Uterus (tissue), 4 donors: ENCODE results near the gene GRIN1. TPM values are rescaled to one million over a fixed set of nuclear protein-coding genes. Genes with fewer than 3 reads are reported as not detected.

Experiments
- DNase-seq, 2 donors: peaks; one replicate each; pipeline ENCODE4 v3.0.0-alpha.2; 2019 to 2020
- H3K27ac ChIP-seq, 2 donors: fragments of 200-600 bp; sonication (generic); 1 replicate in 1 of 2; 2 replicates in 1 of 2; pipeline ENCODE4 v1.5.1; 2016 to 2018
- H3K27me3 ChIP-seq, 2 donors: fragments of 200-600 bp; sonication (generic); one replicate each; pipeline ENCODE4 v1.5.1; 2018 to 2019; ENCODE audit warnings: control low read depth in 1 of 2
- H3K36me3 ChIP-seq, 2 donors: fragments of 200-600 bp; sonication (generic); one replicate each; pipeline ENCODE4 v1.5.1; 2019; ENCODE audit warnings: control low read depth in 1 of 2
- H3K4me1 ChIP-seq, 2 donors: fragments of 200-600 bp; sonication (generic); one replicate each; pipeline ENCODE4 v1.5.1; 2018 to 2019; ENCODE audit warnings: control low read depth in 1 of 2
- H3K4me3 ChIP-seq, 2 donors: fragments of 200-600 bp; sonication (generic); 1 replicate in 1 of 2; 2 replicates in 1 of 2; pipeline ENCODE4 v1.5.1; 2018 to 2019; ENCODE audit warnings: mild to moderate bottlenecking in 1 of 2
- H3K9me3 ChIP-seq, 2 donors: fragments of 200-600 bp; sonication (generic); one replicate each; pipeline ENCODE4 v1.5.1; 2019; ENCODE audit warnings: control low read depth in 1 of 2
- CTCF ChIP-seq, 4 experiments: fragments of 200-600 bp in 2 of 4; fragments of 450-650 bp in 2 of 4; sonication (generic) in 2 of 4; IDR thresholded peaks; one replicate each; pipeline ENCODE4 v1.5.1; 2016 to 2019; ENCODE audit warnings: antibody characterized with exemption in 4 of 4, mild to moderate bottlenecking in 2 of 4, moderate library complexity in 1 of 4
- POLR2A ChIP-seq, 2 donors: fragments of 450-650 bp; IDR thresholded peaks; one replicate each; pipeline ENCODE4 v1.6.1; 2016; ENCODE audit warnings: antibody characterized with exemption in 2 of 2, mild to moderate bottlenecking in 1 of 2, moderate library complexity in 1 of 2
- intact Hi-C: fragments of 100-400 bp; cut with DNase I; formaldehyde crosslinking; loops from one replicate; pipeline ENCODE4 v1.15.1; 2023; ENCODE audit warnings: low total_unique reads
- total RNA-seq, 4 donors: library from RNA; depleted of rRNA in 3 of 4; stranded (reverse); fragments of >200 nt in 3 of 4; gene quantifications; one replicate each; pipeline versions ENCODE4 v1.1.0 to v1.2.4, GENCODE V29; 2014 to 2023
- donor health status: DM: yes; HTN: yes; CAD: no.

Gene GRIN1
- total RNA-seq, 4 donors from 2014 or later, result not detected

GRCh38 chr9:137191691-137192447 is 52.9 kb downstream of the GRIN1 start:
- Histone ChIP-seq H3K4me1 (peaks cover 7 to 16% of the 10 kb centered on the region in 2 donors), H3K27ac (no peak overlapping the region), H3K27me3 (no peaks in the 10 kb centered on the region), H3K9me3 (no peaks in the 10 kb centered on the region), H3K4me3 (no peak overlapping the region), H3K36me3 (no peaks in the 10 kb centered on the region)
- TF ChIP-seq POLR2A (IDR thresholded peaks at IDR 0.05) (no peak), CTCF (IDR thresholded peaks at IDR 0.05) (no peak)
- DNase-seq, result no peak
- intact Hi-C loops, result no loop called here

GRCh38 chr9:137192448-137192780 is 53.5 kb downstream of the GRIN1 start:
- H3K27ac ChIP-seq, result no peak overlapping the region
- intact Hi-C loops, result no loop called here
- no peaks in the 10 kb centered on the region for H3K36me3 ChIP-seq
- no peak for DNase-seq
- H3K27me3 ChIP-seq, result no peaks in the 10 kb centered on the region
- TF ChIP-seq POLR2A (IDR thresholded peaks at IDR 0.05), result no peak
- no peak for TF ChIP-seq CTCF (IDR thresholded peaks at IDR 0.05)
- H3K4me3 ChIP-seq, result no peak overlapping the region
- no peaks in the 10 kb centered on the region for H3K9me3 ChIP-seq
- H3K4me1 ChIP-seq, result peaks cover 5 to 10% of the 10 kb centered on the region in 2 donors

GRCh38 chr9:137192859-137193258 is 53.9 kb downstream of the GRIN1 start:
- Histone ChIP-seq H3K4me1 (peaks cover 5 to 9% of the 10 kb centered on the region in 2 donors), H3K4me3 (no peak overlapping the region), H3K36me3 (no peaks in the 10 kb centered on the region), H3K27ac (no peak overlapping the region), H3K27me3 (no peaks in the 10 kb centered on the region), H3K9me3 (no peaks in the 10 kb centered on the region)
- intact Hi-C loops, result no loop called here
- no peak for TF ChIP-seq POLR2A (IDR thresholded peaks at IDR 0.05)
- no peak for TF ChIP-seq CTCF (IDR thresholded peaks at IDR 0.05)
- DNase-seq, result no peak

GRCh38 chr9:137193771-137194170 is 54.8 kb downstream of the GRIN1 start:
- H3K4me3 ChIP-seq, result no peak overlapping the region
- no peak overlapping the region for H3K27ac ChIP-seq
- TF ChIP-seq POLR2A (IDR thresholded peaks at IDR 0.05) (no peak), CTCF (IDR thresholded peaks at IDR 0.05) (no peak)
- H3K9me3 ChIP-seq, result no peaks in the 10 kb centered on the region
- DNase-seq, result no peak
- H3K4me1 ChIP-seq, result peaks cover 5 to 14% of the 10 kb centered on the region in 2 donors
- no peaks in the 10 kb centered on the region for H3K36me3 ChIP-seq
- no peaks in the 10 kb centered on the region for H3K27me3 ChIP-seq
- intact Hi-C loops, result no loop called here

- Histone ChIP-seq H3K36me3 (no peaks in the 10 kb centered on the region), H3K9me3 (no peaks in the 10 kb centered on the region), H3K27ac (no peak overlapping the region), H3K27me3 (no peaks in the 10 kb centered on the region), H3K4me1 (peaks cover 8 to 19% of the 10 kb centered on the region in 2 donors), H3K4me3 (no peak overlapping the region)
- DNase-seq, result no peak
- intact Hi-C loops, result no loop called here
- TF ChIP-seq POLR2A (IDR thresholded peaks at IDR 0.05) (no peak), CTCF (IDR thresholded peaks at IDR 0.05) (no peak)
These were observed 55.4 kb downstream of the GRIN1 start for GRCh38 chr9:137194388-137194787.
